K562 treated with DMSO at 1 percent for 12 hours (cell line): Measurements from ENCODE around the gene RAMP1. TPM values are rescaled to one million over a fixed set of nuclear protein-coding genes. Genes with fewer than 3 reads are reported as not detected.

ENCODE experiments used
- total RNA-seq: library from RNA; unstranded; fragments of 300-600 nt; gene quantifications from 2 replicates; pipeline ENCODE4 v1.2.3, GENCODE V29; 2022; ENCODE audit not compliant: insufficient read depth

RAMP1 gene
- not detected in 2 replicates for total RNA-seq

DNA sequence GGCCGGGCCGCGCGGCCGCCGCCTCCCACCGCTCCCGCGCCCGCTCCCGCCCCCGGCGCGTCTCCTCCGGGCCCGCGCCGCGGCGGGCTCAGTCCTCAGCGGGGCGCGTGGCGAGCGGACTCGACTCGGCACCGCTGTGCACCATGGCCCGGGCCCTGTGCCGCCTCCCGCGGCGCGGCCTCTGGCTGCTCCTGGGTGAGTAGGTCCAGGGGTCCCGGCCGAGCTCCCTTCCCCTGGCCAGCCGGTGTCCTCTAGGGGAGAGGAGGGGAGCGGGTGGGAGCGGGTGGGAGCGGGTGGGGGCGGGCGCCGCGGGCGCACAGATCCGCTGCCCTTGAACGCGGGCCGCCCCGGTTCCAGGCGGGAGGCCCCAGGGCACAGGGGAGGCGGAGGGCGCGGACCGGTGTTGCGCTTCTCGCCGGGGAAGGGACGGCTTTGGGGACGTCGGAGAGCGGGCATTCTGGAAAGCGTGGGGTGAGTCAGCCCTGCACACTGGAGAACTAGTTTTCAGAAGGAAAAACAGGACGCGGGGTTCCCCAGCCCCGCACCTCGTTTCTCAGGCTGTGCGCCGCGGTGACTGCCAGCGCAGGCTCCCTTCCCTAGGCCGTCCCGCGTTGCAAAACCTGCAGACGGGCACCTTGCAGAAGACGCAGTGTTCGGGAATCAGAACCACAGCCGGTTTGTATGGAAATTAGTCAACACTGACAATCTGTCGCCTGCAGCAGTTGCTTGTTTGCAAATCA, at the start of gene RAMP1:
RAMP1 (plus strand) TSS at position 91 of the 740 bp plus-strand sequence; CDS start at position 144, 53 bp downstream.

Other genes with a start within 250 kb of the RAMP1 start
- 8.4 and 21.2 TPM in 2 replicates for gene LRRFIP1, start 232.0 kb upstream of the RAMP1 start, total RNA-seq
- 0.15 TPM in 1 of 2 replicates, not detected in the other for gene RBM44, start 60.8 kb upstream of the RAMP1 start, total RNA-seq
- 27.9 and 48.2 TPM in 2 replicates for gene UBE2F, start 107.4 kb downstream of the RAMP1 start, total RNA-seq
- gene SCLY, start 201.4 kb downstream of the RAMP1 start, total RNA-seq, result 9.7 and 18.2 TPM in 2 replicates
- gene ESPNL, start 240.7 kb downstream of the RAMP1 start, total RNA-seq, result 0.33 TPM in 1 of 2 replicates, not detected in the other